ENCODE measurements around the gene SLC2A11.

SLC2A11 gene

DNA sequence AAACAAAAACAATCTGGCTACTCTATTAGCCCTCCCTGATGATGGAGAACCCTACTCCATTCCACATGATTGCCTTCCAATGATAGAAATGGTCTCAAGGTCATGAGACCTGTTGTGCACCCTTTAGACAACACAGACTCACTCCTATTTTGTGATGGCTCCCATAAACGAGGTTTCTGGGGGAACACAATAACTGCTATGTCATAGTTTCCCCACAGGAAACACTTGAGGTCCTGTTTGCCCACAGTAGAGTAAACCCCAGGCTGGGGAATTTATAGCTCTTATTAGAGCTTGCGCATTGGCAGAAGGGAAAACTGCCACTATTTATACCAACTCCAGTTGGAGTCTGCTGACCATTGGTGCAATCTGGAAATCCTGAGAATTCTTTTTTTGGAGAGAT, 65.2 kb downstream of the SLC2A11 start:
- DNase-seq (ENCODE audit: extremely low read depth, low read depth): no peak
- TF ChIP-seq, protein P1, sequence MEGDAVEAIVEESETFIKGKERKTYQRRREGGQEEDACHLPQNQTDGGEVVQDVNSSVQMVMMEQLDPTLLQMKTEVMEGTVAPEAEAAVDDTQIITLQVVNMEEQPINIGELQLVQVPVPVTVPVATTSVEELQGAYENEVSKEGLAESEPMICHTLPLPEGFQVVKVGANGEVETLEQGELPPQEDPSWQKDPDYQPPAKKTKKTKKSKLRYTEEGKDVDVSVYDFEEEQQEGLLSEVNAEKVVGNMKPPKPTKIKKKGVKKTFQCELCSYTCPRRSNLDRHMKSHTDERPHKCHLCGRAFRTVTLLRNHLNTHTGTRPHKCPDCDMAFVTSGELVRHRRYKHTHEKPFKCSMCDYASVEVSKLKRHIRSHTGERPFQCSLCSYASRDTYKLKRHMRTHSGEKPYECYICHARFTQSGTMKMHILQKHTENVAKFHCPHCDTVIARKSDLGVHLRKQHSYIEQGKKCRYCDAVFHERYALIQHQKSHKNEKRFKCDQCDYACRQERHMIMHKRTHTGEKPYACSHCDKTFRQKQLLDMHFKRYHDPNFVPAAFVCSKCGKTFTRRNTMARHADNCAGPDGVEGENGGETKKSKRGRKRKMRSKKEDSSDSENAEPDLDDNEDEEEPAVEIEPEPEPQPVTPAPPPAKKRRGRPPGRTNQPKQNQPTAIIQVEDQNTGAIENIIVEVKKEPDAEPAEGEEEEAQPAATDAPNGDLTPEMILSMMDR (IDR thresholded peaks at IDR 0.05; ENCODE audit: low read depth, low read length, missing control alignments): no peak
- H3K4me3 ChIP-seq (replicated peaks; ENCODE audit: low read depth, low read length): no peak overlapping the region

DNA sequence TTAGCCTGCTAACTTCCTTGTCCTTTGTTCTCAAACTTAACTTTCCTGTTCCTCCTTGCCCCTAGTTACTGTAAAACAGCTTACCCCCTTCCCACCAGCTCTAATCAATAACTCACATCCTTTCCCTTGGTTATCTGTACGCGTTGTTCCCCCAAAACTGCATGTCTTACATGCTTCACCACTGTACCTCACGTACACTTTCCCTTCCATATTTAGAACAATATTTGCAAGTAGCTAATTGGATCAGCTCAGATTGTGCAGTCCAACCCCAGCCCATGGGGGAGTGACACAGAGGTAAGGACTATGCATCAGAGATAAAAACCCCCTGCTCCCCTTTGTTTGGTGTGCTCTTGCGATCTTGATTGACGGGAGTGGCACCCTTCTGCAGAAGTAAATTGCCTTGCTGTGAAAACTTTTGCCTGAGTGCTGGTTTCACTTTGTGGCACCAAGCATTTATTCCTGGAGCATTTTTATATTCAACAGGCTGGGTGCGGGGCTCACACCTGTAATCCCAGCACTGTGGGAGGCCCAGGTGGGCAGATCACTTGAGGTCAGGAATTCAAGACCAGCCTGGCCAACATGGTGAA, 67.4 kb downstream of the SLC2A11 start:
- no peak for DNase-seq (ENCODE audit: extremely low read depth, low read depth)
- no peak overlapping the region for H3K4me3 ChIP-seq (replicated peaks; ENCODE audit: low read depth, low read length)
- TF ChIP-seq, protein P1 (IDR thresholded peaks at IDR 0.05; ENCODE audit: low read depth, low read length, missing control alignments): no peak

DNA sequence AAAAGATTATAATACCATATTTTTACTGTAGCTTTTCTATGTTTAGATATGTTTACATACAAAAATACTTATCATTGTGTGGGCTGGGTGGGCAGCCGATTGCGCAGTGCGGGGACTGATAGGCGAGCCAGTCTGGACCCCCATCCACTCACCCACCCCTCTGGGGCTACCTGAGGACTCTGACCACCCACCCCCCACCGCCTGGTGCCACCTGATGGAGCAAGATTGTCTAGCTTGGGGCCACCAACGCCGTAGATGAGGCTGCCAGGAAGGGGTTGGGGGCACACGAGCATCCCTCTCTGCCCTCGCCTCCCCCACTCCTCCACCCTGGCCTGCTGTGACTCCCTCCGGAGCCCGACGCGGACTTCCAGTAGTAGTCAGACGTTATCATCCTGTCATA, 68.9 kb downstream of the SLC2A11 start:
- H3K4me3 ChIP-seq (replicated peaks; ENCODE audit: low read depth, low read length): no peak overlapping the region
- TF ChIP-seq, protein P1 (IDR thresholded peaks at IDR 0.05; ENCODE audit: low read depth, low read length, missing control alignments): no peak
- no peak for DNase-seq (ENCODE audit: extremely low read depth, low read depth)
